ENCODE results near the gene DIP2B.

The DIP2B gene

DNA sequence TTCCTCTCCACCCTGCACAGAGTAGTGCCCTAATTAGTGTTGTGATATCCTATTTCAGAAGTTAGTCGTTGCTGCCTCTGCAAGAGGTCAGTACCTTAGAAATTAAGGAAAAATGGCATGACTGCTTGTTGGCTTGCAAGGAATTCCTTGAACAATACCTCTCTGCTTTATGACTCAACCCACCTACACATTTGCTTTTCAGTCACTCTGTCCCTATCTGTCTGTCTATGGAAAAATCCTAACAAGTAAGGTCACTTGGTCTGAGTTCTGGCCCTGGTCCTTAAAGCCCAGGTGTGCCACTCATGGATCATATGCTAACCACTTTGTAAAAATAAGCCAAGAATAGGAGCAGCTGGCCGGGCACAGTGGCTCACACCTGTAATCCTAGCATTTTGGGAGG is 142.7 kb downstream of the DIP2B start:
- no peaks in the 10 kb centered on the region for H3K9me3 ChIP-seq (ENCODE audit: control insufficient read depth, low read depth, low read length)
- no peaks in the 10 kb centered on the region for H3K27me3 ChIP-seq (ENCODE audit: control insufficient read depth, insufficient read depth, low read length)
- H3K36me3 ChIP-seq (ENCODE audit: control insufficient read depth, low read depth, low read length), result no peaks in the 10 kb centered on the region
- H3K9ac ChIP-seq (ENCODE audit: low read length), result no peak overlapping the region
- H3K27ac ChIP-seq (ENCODE audit: low read length), result no peak overlapping the region
- H3K4me3 ChIP-seq (ENCODE audit: low read length), result no peak overlapping the region
- H3K4me1 ChIP-seq (ENCODE audit: control insufficient read depth, low read depth, low read length), result no peaks in the 10 kb centered on the region

DNA sequence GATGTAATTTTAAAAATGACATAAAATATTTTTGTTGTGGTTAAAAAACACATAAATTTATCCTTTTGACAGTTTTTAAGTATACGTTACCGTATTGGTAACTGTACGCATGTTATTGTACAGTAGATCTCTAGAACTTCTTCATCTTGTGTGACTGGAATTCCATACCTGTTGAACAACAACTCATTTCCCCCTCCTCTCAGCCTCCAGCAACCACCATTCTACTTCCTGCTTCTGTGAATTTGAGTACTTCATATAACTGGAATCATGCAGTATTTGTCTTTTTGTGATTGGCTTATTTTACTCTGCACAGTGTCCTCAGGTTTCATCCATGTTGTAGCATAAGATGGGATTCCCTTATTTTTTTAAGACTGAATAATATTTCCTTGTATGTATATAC is 145.5 kb downstream of the DIP2B start:
- Histone ChIP-seq H3K4me1 (ENCODE audit: control insufficient read depth, low read depth, low read length) (no peaks in the 10 kb centered on the region), H3K27me3 (ENCODE audit: control insufficient read depth, insufficient read depth, low read length) (no peaks in the 10 kb centered on the region), H3K9me3 (ENCODE audit: control insufficient read depth, low read depth, low read length) (no peaks in the 10 kb centered on the region), H3K9ac (ENCODE audit: low read length) (no peak overlapping the region), H3K36me3 (ENCODE audit: control insufficient read depth, low read depth, low read length) (no peaks in the 10 kb centered on the region), H3K4me3 (ENCODE audit: low read length) (no peak overlapping the region), H3K27ac (ENCODE audit: low read length) (no peak overlapping the region)

DNA sequence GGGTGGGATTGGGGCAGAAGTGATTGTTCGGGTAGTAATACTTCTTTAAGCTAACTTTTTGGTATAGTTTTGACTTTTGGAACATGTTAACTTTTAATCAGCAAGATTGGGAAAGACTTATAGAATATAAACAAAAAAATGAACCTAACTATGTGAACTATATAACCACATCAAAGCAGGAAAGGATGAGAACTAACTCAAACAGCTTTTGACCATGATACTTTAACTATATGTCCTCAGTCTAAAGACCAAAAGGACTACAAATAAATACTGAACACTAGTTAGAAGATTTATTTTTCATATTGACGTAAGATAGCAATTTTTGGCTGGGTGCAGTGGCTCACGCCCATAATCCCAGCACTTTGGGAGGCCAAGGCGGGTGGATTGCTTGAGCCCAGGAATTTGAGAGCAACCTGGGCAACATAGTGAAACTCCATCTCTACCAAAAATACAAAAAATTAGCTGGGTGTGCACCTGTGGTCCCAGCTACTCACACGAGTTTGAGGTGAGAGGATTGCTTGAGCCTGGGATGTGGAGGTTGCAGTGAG is 150.7 kb downstream of the DIP2B start:
- no peak overlapping the region for H3K9ac ChIP-seq (ENCODE audit: low read length)
- peaks cover 5% of the 10 kb centered on the region for H3K36me3 ChIP-seq (ENCODE audit: control insufficient read depth, low read depth, low read length)
- no peaks in the 10 kb centered on the region for H3K27me3 ChIP-seq (ENCODE audit: control insufficient read depth, insufficient read depth, low read length)
- H3K9me3 ChIP-seq (ENCODE audit: control insufficient read depth, low read depth, low read length), result no peaks in the 10 kb centered on the region
- no peak overlapping the region for H3K27ac ChIP-seq (ENCODE audit: low read length)
- H3K4me3 ChIP-seq (ENCODE audit: low read length), result no peak overlapping the region
- H3K4me1 ChIP-seq (ENCODE audit: control insufficient read depth, low read depth, low read length), result no peaks in the 10 kb centered on the region

DNA sequence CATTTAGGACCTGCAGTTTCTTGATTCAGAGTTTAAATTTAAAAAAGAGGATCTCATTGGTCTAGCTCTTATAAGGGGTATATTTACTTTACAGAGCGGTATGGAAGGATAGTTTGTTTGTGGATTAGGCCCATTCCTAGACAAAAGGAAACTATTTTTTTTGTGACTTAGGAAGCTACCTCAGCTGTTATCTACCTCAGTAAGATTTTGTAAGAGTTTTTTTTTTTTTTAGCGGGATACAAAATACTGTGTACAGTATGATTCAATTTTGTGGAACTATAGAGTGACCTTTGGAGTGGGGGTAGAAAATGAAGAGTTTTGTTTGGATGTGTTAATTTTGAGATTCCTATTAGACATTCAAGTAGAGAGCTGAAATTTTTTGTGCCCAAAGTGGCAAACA is 154.5 kb downstream of the DIP2B start:
- no peak overlapping the region for H3K4me3 ChIP-seq (ENCODE audit: low read length)
- no peaks in the 10 kb centered on the region for H3K27me3 ChIP-seq (ENCODE audit: control insufficient read depth, insufficient read depth, low read length)
- no peak overlapping the region for H3K9ac ChIP-seq (ENCODE audit: low read length)
- H3K36me3 ChIP-seq (ENCODE audit: control insufficient read depth, low read depth, low read length), result peaks cover 10% of the 10 kb centered on the region
- H3K9me3 ChIP-seq (ENCODE audit: control insufficient read depth, low read depth, low read length), result no peaks in the 10 kb centered on the region
- H3K27ac ChIP-seq (ENCODE audit: low read length), result no peak overlapping the region
- H3K4me1 ChIP-seq (ENCODE audit: control insufficient read depth, low read depth, low read length), result no peaks in the 10 kb centered on the region

DNA sequence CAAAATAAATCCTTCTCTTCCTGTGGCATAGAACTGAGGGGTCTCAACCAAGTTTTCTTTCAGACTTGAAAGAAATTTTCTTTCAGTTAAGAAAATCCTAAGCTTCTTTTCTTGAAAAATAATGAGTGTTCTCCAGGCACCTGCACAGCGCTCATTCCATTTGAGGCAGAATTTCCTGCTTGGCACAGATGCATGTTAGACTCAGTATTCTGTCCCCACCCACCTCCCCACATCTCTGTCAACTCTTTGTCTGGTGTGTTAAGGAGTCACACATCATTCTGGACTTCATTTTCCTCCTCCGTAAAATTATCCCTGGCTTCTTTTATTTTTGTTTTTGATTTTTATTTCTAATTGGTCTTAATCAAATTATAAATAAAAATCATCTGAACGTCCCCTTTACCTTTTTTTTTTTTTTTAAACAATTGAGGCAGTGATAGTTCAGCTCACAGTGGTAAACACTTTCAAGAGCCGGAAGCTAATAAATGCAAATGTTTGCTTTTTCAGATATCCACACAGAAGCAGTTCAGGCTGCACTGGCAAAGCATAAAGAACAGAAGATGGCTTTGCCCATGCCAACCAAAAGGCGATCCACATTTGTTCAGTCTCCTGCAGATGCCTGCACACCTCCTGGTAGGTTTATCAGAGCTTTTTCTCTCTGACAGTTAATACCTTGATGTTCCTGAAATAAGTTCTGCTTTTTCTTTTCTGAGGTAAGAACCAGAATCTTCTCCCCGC is 155.1 kb downstream of the DIP2B start:
- no peaks in the 10 kb centered on the region for H3K4me1 ChIP-seq (ENCODE audit: control insufficient read depth, low read depth, low read length)
- no peaks in the 10 kb centered on the region for H3K9me3 ChIP-seq (ENCODE audit: control insufficient read depth, low read depth, low read length)
- H3K27ac ChIP-seq (ENCODE audit: low read length), result no peak overlapping the region
- no peak overlapping the region for H3K4me3 ChIP-seq (ENCODE audit: low read length)
- H3K9ac ChIP-seq (ENCODE audit: low read length), result no peak overlapping the region
- H3K36me3 ChIP-seq (ENCODE audit: control insufficient read depth, low read depth, low read length), result peaks cover 10% of the 10 kb centered on the region
- H3K27me3 ChIP-seq (ENCODE audit: control insufficient read depth, insufficient read depth, low read length), result no peaks in the 10 kb centered on the region

DNA sequence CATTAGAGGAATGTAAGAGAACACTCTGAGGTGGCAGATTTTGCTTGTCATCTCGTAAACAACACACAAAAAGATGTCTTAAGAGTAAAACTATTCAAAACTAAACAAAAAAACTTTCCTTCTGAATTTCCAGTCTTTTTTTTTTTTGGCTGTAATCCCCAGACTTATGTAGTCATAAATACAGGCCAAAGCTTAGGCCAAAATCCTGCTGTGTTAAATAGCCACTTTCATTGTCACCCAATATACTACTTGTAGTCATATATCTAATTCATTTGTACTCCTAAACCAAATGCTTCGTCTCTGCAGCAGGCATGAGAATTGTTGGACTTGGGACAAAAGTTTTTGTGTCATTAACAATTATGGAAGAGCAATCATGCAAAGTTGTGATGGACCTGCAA is 155.6 kb downstream of the DIP2B start:
- Histone ChIP-seq H3K4me3 (ENCODE audit: low read length) (no peak overlapping the region), H3K27ac (ENCODE audit: low read length) (no peak overlapping the region), H3K9me3 (ENCODE audit: control insufficient read depth, low read depth, low read length) (no peaks in the 10 kb centered on the region), H3K36me3 (ENCODE audit: control insufficient read depth, low read depth, low read length) (peaks cover 10% of the 10 kb centered on the region), H3K9ac (ENCODE audit: low read length) (no peak overlapping the region), H3K4me1 (ENCODE audit: control insufficient read depth, low read depth, low read length) (no peaks in the 10 kb centered on the region), H3K27me3 (ENCODE audit: control insufficient read depth, insufficient read depth, low read length) (no peaks in the 10 kb centered on the region)

DNA sequence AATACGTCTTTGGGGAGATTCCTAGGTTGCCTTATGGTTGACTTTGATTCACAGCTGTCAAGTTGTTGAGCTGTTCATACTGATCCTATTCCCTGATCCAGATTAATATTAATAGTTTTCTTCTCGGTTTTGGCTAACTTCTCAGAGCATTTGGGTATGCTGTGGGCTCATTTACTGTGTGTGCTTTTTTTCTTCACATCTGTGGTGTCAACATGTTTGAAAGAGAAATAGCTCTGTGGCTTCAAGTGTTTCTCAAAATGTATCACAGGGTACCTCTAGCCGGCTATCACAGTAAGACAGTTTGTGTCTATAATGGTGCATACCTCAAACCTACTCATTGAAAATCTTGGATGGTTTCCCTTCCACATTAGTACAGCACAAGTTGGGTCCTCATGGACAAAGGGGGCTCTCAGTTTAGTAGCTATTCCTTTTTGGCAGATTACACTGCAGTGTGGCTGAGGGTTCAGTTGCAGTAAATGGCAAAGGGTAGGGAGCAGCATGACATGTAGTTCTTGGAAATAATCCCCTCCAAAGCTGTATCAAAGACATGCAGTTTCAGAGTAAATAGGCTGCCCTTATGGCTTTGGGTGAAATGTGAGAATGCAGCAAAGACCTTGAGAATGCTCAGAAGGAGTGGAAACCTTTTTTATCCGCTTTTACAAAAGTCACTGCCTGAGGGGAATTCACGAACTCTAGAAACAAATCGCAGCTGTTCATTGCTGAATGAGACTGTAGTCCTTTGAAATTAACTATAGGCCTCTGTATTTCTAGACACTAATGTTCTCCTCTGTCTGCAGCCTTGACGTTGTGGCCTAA is 156.7 kb downstream of the DIP2B start:
- no peak overlapping the region for H3K27ac ChIP-seq (ENCODE audit: low read length)
- no peaks in the 10 kb centered on the region for H3K27me3 ChIP-seq (ENCODE audit: control insufficient read depth, insufficient read depth, low read length)
- no peak overlapping the region for H3K9ac ChIP-seq (ENCODE audit: low read length)
- no peak overlapping the region for H3K4me3 ChIP-seq (ENCODE audit: low read length)
- H3K9me3 ChIP-seq (ENCODE audit: control insufficient read depth, low read depth, low read length), result no peaks in the 10 kb centered on the region
- H3K36me3 ChIP-seq (ENCODE audit: control insufficient read depth, low read depth, low read length), result peaks cover 10% of the 10 kb centered on the region
- no peaks in the 10 kb centered on the region for H3K4me1 ChIP-seq (ENCODE audit: control insufficient read depth, low read depth, low read length)

DNA sequence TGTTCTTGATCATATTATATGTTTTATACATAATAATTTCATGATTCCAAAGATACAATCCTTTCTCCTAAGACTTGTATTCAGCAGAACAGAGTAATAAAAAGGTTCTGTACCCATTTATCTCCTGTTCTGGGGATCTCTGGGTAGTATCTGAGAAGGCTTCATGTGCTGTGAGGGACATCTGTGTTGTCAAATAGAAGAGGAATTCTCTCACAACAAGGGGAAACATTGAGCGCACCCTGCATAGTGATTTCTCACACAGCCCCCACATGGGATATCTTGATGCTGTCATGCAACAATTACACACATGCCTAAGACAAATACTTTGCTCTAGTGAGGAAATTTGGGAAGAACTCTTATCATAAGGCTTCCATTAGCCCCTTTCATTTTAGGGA is 157.3 kb downstream of the DIP2B start:
- no peaks in the 10 kb centered on the region for H3K9me3 ChIP-seq (ENCODE audit: control insufficient read depth, low read depth, low read length)
- H3K27me3 ChIP-seq (ENCODE audit: control insufficient read depth, insufficient read depth, low read length), result no peaks in the 10 kb centered on the region
- H3K27ac ChIP-seq (ENCODE audit: low read length), result no peak overlapping the region
- H3K9ac ChIP-seq (ENCODE audit: low read length), result no peak overlapping the region
- no peak overlapping the region for H3K4me3 ChIP-seq (ENCODE audit: low read length)
- H3K36me3 ChIP-seq (ENCODE audit: control insufficient read depth, low read depth, low read length), result peaks cover 10% of the 10 kb centered on the region
- no peaks in the 10 kb centered on the region for H3K4me1 ChIP-seq (ENCODE audit: control insufficient read depth, low read depth, low read length)

DNA sequence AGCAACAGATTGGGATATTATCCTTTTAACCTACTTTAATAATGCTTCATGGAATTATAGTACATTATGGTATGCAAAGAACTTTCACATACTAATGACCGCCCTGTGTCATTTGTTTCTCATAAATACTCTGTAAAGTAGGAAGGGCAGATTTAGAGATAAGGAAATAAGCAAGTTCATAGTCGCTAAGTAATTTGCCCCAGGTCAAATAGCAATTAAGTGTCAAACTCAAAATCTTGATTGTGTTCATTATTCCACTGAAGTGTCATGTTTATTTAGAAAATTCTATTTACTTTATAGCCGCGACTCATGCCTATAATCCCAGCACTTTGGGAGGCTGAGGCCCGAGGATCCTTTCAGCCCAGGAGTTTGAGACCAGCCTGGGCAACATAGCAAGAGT is 160.4 kb downstream of the DIP2B start:
- no peaks in the 10 kb centered on the region for H3K27me3 ChIP-seq (ENCODE audit: control insufficient read depth, insufficient read depth, low read length)
- H3K9ac ChIP-seq (ENCODE audit: low read length), result no peak overlapping the region
- no peaks in the 10 kb centered on the region for H3K4me1 ChIP-seq (ENCODE audit: control insufficient read depth, low read depth, low read length)
- no peak overlapping the region for H3K4me3 ChIP-seq (ENCODE audit: low read length)
- H3K27ac ChIP-seq (ENCODE audit: low read length), result no peak overlapping the region
- no peaks in the 10 kb centered on the region for H3K9me3 ChIP-seq (ENCODE audit: control insufficient read depth, low read depth, low read length)
- H3K36me3 ChIP-seq (ENCODE audit: control insufficient read depth, low read depth, low read length), result peaks cover 8% of the 10 kb centered on the region

DNA sequence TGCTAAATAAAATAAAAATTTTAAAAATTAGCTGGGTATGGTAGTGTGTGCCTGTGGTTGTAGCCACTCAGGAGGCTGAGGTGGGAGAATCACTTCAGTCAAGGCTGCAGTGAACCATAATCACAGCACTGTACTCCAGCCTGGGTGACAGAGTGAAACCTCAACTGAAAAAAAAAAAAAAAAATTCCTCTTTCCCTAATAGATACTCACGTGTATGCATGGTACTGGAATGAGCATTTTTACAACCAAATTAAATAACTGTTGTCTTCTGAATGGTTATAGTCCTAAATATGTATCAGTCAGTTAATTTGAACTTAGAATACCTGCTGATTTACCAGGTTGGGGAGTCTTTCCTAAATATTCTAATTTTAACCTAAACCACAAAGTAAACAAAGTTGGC is 160.8 kb downstream of the DIP2B start:
- no peaks in the 10 kb centered on the region for H3K27me3 ChIP-seq (ENCODE audit: control insufficient read depth, insufficient read depth, low read length)
- no peaks in the 10 kb centered on the region for H3K4me1 ChIP-seq (ENCODE audit: control insufficient read depth, low read depth, low read length)
- H3K27ac ChIP-seq (ENCODE audit: low read length), result no peak overlapping the region
- no peak overlapping the region for H3K4me3 ChIP-seq (ENCODE audit: low read length)
- peaks cover 4% of the 10 kb centered on the region for H3K36me3 ChIP-seq (ENCODE audit: control insufficient read depth, low read depth, low read length)
- no peaks in the 10 kb centered on the region for H3K9me3 ChIP-seq (ENCODE audit: control insufficient read depth, low read depth, low read length)
- no peak overlapping the region for H3K9ac ChIP-seq (ENCODE audit: low read length)

DNA sequence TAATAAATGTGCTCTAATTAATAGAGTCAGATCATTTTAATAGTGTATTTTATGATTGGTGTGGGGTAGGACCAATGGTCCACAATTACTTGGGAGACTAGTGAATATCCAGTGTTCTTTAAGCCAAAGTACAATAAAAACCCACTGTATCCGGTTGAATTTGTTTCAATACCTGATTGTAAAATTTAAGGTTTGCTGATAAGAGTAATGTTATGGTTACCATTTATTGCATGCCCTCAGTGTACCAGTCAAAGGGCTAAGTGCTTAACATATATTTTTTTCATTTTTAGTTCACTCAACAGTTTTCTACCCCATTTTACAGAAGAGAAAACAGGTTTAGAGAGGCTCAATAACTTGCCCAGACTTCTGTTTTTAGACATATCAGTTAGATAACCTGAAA is 161.2 kb downstream of the DIP2B start:
- Histone ChIP-seq H3K27me3 (ENCODE audit: control insufficient read depth, insufficient read depth, low read length) (no peaks in the 10 kb centered on the region), H3K4me3 (ENCODE audit: low read length) (no peak overlapping the region), H3K9me3 (ENCODE audit: control insufficient read depth, low read depth, low read length) (no peaks in the 10 kb centered on the region), H3K36me3 (ENCODE audit: control insufficient read depth, low read depth, low read length) (peaks cover 1% of the 10 kb centered on the region), H3K4me1 (ENCODE audit: control insufficient read depth, low read depth, low read length) (no peaks in the 10 kb centered on the region), H3K27ac (ENCODE audit: low read length) (no peak overlapping the region), H3K9ac (ENCODE audit: low read length) (no peak overlapping the region)
